GM20431 (cell line): Measurements from ENCODE around the gene LATS1.
"Not testable (repeated sequence)": the region's sequence is repeated elsewhere in the genome, so short reads cannot be mapped to it uniquely, and the experiment has no call there.

ENCODE experiments used
- in situ Hi-C: fragments of 300-500 bp; cut with MseI, MboI; formaldehyde crosslinking; loops from one replicate; pipeline ENCODE4 v1.15.0; 2020; ENCODE audit warnings: low sequenced_read_pairs; ENCODE audit not compliant: unreplicated experiment

The LATS1 gene

DNA sequence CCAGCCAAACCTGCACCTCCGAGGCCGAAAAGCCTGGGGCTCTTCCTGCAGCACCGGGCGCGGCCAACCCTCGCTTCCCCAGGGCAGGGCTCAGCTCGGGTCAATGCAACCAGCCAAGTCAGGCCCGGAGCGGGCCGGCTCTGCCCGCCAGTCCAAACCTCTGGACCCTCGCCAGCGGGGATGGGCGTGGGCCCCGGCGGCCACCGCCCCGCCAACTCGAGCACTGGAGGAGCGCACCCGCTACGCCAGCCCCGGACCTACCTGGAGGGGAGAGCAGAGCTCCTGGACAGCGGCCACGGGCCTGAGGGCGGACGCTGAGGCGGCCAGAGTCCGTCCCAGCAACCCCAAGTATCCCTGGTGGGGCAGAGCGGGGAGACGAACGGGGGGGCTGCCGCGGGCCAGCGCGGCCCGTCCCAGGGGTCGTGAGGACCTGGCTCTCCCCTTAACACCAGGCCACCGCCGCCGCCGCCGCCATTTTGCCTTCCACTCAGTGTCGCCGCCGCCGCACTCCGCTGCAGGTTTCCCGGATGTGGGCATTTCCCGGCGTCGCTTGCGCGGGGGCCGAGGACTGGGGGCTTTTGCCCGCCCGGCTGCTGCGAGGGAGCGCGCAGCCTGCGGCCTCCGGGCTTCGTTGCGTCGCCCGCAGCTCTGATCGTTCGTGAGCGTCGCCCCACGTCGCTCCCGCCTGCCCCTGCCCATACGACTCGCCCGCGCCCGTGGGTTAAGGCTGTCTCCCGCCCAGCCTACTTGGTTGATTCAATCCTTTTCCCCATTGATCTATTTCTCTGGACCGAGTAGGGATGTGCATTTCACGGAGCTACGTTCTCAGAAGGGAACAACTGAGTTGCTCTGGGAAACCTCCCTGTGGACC is at the start of gene LATS1:
LATS1 (minus strand) TSS at position 514 of the 871 bp plus-strand sequence. CDS start 15,975 bp downstream, outside the sequence.
- in situ Hi-C loops, result no loop called here

DNA sequence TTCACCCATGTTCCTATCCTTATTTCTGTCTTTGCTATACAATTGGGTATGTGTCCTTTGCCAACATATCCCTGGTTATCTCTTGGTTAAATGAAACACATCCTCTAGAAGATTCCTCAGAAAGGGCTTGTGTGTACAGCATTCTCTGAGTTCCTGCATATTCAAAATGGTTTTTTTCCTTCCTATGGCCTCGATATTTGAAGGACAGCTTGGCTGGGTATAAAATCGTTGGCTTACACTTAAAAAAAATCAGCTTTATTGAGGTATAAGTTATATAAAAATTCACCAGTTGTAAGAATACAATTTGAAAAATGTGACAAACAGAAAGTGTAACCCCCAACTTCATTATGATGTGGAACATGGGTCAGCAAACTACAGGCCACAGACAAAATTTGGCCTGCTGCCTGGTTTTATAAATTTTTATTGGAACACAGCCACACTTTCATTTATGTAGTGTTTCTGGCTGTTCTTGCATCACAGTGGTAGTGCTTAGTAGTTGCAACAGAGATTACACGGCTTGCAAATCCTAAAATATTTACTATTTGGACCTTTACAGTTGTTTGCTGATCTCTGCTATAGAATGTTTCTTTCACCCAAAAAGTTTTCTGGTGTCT is 48.4 kb upstream of the LATS1 start:
- in situ Hi-C loops, result no loop called here

DNA sequence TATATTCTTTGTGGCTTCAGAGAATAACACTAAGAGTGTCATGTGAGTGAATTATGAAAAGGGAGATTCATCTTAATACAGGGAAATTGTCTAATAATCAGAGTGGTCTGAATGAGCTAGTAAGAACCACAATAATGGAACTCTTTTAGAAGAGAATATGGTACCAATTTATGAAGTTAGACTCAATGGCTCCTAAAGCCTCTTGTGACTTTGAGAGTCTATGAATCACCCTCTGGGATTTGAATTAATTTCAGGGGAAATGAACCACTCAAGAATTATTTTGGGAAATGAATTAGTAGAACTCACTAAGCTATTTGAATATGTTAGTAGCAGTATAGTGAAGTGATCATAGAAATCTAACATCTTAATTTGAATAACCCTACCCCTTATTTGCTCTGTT is 46.0 kb upstream of the LATS1 start:
- in situ Hi-C loops, result no loop called here

DNA sequence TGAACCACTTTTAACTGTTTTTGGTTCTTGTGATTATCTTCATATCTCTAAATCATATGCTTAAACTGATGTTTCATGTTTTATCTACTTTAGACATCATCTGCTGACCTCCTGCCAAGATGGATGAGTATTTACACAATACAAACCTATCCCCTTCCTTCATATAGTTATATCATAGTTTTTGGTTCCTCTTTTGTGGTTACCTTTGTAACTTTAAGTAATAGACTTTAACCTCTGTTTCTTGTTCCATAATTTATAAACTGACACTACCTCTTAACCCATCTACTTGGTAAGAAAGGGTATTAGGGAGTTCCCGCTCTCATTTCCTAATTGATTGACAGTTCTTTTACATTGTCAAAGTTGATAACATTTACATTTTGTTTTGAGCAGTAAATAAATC is 43.5 kb upstream of the LATS1 start:
- in situ Hi-C loops, result no loop called here

DNA sequence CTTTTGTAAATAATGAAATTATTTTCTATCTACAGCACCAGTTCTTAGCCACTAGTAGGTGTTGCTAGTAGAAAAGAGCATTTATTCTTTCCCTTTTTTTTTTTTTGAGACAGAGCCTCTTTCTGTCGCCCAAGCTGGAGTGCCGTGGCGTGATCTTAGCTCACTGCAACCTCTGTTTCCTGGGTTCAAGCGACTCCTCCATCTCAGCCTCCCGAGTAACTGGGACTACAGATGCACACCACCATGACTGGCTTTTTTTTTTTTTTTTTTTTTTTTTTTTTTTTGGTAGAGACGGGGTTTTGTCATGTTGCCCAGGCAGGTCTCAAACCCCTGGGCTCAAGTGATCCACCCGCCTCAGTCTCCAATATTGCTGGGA is 38.3 kb upstream of the LATS1 start:
- in situ Hi-C loops, result no loop called here

DNA sequence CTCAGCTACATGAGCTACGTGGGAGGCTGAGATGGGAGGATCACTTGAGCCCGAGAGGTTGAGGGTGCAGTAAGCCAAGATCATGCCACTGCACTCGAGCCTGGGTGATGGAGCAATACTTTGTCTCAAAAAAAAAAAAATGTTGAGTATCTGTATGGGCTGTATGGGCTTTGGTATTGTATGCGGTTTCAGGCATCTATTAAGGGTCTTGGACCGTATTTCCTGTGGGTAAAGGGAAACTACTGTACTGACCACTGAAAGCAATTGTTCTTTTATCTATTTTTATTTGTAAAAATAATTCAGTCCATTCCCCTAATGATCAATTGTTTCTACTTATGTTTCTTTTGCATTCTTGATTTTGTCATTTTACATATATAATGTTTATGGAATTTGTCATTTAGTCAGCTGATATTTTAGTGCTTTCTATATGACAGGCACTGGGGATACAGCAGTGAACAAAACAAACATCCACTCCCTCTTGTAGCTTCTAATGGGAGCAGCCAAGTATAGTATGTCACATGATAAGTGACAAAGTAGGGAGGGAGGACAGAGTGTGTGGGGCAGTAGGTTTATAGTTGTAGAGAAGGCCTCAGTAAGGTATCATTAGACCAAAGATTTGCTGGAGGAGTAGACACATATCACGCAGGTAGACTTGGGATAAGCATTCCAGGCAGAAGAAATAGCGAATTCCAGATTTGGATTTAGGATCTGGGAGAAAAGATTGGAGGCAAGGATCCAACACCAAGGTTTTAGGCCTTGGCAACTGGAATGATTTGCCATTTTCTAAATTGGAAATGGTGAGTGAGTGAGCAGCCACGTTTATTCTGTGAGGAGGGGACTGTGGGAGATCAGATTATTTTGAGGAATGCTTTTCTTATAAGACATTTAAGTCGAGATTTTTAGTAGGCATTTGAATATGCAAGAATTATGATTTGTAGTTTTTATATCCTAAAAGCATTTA is 37.7 kb upstream of the LATS1 start:
- in situ Hi-C loops, result no loop called here

DNA sequence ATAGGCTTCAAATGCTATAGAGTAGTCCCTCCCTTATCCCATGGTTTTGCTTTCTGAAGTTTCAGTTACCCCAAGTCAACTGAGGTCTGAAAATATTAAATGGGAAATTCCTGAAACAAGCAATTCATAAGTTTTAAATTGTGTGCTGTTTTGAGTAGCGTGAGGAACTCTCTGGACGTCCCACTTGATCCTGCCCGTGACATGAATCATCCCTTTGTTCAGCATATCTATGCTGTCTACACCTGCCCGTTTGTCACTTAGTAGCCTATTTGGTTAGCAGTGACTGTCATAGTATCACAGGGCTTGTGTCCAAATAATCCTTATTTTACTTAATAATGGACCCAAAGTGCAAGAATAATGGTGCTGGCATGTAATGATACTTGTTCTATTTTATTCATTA is 36.6 kb upstream of the LATS1 start:
- in situ Hi-C loops, result no loop called here

DNA sequence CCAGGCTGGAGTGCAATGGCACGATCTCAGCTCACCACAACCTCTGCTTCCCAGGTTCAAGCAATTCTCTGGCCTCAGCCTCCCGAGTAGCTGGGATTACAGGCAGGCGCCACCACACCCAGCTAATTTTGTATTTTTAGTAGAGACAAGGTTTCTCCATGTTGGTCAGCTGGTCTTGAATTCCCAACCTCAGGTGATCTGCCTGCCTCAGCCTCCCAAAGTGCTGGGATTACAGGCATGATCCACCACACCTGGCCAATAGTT is 35.4 kb upstream of the LATS1 start:
- in situ Hi-C loops, result not testable (repeated sequence)

DNA sequence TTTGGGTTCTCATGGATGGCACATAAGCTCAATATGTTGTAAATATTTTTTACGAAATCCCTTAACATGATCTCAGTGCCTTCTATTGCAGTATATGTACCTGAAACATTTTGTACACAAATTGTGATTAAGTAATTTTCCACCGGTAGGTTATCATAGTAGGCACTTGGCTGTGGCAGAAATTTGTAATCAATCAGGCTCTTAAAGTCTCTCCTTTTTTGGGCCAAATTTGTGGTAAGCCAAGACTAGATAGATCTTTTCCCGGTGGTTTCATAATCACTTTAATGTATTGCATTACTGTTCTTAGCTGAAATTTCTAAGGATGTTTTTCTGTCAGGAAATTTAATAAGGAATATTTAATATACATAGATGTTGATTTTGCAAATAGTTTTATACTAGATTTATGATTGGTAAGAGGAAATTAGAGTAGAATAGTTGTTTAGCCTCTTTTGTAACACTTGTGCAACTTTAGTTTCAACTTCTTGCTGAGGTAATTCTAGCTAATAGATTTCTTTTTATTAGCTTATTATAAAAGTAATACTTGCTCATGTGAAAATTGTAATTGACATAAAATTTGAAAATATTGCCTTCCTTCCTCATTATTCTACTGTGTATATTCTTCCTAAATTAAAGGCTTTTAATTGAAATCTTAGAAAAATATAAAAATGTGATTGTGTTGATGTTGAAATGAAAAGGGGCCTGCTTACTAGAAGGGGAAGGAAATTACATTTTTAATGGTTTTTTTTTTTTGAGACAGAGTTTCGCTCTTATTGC is 34.9 kb upstream of the LATS1 start:
- in situ Hi-C loops, result no loop called here

DNA sequence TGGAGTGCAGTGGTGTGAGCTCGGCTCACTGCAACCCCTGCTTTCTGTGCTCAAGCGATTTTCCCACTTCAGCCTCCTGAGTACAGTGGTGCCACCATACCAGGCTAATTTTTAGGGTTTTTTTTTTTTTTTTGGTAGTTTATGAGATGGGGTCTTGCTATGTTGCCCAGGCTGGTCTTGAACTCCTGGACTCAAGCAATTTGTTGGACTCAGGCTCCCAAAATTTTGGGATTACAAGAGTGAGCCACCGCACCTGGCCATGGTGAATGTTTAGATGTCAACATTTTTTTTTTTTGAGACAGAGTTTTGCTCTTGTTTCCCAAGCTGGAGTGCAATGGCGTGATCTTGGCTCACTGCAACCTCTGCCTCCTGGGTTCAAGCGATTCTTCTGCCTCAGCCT is 34.0 kb upstream of the LATS1 start:
- in situ Hi-C loops, result not testable (repeated sequence)

DNA sequence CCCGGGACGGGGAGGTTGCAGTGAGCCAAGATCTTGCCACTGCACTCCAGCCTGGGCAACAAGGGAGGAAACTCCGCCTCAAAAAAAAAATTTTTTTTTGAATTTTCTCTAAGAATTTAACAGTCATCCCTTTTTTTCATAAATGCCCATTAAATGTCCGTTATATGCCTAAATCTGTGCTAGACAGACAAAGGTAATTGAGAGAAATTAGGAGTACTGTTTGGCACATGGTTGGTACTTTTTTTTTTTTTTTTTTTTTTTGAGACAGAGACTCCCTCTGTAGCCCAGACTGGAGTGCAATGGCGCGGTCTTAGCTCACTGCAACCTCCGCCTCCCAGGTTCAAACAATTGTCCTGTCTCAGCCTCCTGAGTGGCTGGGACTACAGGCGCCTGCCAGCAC is 33.3 kb upstream of the LATS1 start:
- in situ Hi-C loops, result no loop called here

DNA sequence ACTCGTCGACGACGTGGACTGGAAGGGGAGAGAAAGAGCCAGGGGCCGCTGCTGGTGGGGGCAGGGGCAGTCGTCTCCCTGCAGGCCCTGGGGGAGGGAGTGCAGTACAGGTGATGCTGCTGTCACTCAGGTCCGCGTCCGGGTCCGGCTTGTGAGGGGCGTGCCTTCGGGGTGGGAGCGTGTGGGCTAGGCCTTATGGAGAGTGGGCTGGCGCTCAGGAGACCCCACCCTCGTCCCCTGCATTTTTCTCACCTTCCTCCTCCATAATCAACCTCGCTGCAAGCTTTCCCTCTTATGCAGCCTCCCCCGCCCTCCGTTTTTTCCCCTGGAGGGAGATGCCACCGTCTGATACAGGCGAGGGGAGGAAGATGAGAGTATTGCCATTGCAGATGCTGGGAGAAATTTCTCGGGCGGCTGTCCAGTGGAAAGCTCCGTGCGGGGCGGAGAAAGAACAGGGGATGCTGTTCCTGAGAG is 32.3 kb upstream of the LATS1 start:
- in situ Hi-C loops, result no loop called here

DNA sequence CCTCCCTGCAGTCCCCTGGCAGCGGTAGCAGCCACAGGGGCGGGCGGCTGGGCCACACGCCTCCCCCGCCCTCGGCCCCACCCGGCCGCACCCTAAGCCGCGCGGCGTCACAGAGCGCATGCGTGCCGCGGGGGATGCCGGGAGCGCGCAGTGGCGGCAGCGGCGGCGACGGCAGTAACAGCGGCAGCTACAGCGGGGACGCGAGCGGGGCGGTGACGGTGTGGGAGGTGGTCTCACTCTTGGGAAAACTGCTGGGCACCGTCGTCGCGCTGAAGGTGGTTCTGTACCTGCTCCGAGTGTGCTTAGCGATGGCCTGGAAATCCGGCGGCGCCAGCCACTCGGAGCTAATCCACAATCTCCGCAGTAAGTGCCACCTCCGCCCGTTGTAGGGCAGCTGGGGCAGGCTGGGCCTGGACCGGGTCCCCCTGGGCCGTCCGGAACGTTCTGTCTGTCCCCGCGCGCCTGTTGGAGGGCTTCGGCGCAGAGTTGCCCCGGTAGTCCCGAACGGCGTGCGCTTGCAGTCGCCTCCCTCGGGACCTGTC is 31.8 kb upstream of the LATS1 start, which contains the start of gene PCMT1:
PCMT1 (plus strand) TSS at position 148 of the 542 bp plus-strand sequence; CDS start at position 309, 161 bp downstream.
- in situ Hi-C loops, result no loop called here

DNA sequence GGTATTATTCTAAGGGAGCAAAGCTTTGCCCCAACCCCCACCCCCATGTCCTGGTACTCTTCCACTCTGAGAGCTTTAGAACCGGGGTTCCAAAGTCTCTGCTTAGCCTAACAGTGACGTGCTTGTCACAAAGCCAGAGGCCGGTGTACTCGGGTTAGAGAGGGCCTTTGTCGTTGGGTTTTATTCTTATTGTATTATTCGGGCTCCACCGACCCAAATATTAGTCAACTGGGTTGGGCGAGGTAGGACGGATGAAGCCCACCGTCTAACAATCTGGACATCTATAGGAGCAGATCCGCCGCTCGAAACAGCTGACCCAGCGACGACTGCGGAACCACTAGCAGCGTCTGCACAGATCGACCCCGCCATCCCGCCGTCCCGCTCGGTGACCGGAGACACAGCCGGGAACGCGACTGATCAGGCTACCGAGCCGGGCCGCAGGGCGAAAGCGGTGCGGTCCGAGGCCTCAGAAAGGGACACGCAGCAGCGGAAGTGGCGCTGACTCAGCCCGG is 31.2 kb upstream of the LATS1 start:
- in situ Hi-C loops, result not testable (repeated sequence)

DNA sequence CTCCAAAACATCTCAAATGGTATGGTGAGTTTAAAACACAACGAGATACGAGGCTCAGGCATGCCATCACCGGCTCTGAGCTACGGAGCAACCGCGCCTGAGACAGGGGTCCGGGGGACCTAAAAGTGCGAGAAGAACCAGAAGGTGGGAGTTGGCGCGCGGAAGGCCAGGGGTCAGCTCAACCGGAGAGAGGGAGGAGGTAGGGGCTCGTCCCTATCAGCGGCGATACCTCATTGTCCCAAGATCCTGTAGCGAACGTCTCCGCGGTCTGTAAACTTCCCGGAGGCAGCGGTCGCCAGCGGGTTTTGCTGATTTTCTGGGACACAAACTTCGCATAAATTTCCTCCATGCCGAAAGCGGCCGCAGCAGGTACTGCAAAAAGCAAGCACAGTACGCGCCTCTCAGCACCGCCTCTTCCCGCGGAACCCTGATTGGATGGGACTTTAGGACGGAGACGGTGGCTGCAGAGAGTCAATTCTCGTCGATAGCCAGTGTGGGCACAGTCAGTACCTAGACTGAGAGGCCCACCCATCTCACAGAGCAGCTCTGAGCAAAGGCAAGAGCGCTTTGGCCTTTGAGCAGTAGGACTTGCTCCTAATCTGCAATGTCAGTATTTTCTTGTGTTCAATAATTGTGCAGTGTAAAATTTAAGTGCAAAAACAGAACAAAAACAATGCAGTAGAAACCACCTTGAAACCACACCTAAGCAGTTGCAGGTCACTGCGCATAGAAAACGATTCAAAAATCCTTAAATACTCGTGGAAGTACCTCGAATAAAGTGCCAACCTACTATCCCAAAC is 28.4 kb upstream of the LATS1 start, which contains the start of gene NUP43:
NUP43 (minus strand) TSS at position 383 of the 800 bp plus-strand sequence; CDS start at position 349, 34 bp downstream.
- in situ Hi-C loops, result no loop called here

DNA sequence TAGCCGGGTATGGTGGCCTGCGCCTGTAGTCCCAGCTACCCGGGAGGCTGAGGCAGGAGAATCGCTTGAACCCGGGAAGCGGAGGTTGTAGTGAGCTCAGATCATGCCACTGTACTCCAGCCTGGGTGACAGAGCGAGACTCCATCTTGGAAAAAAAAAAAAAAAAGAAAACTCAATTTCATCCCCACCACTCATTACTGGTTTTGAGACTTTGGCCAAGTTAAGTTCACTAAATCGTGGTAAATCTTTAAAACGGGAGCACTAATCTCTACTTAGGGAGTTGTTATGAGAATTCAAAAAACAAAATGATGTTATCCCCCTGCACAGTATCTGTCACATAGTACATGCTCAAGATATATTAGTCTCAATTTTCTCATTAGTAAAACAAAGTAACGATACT is 27.4 kb upstream of the LATS1 start:
- in situ Hi-C loops, result not testable (repeated sequence)

DNA sequence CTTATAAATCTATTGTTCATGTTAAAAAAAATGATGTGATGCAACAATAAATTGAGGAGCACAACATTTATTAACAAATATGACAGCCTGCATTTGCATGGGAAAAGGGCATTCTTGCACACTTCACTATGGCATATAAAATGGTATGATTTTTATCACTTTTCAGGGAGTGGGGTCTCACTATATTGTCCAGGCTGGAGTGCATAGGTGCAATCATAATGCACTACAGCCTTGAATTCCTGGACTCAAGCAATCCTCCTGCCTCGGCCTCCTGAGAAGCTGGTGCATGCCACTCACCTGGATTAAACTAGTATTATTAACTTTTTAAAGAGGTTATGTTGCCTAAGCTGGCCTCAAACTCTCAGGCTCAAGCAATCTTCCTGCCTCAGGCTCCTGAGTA is 17.0 kb upstream of the LATS1 start:
- in situ Hi-C loops, result no loop called here

DNA sequence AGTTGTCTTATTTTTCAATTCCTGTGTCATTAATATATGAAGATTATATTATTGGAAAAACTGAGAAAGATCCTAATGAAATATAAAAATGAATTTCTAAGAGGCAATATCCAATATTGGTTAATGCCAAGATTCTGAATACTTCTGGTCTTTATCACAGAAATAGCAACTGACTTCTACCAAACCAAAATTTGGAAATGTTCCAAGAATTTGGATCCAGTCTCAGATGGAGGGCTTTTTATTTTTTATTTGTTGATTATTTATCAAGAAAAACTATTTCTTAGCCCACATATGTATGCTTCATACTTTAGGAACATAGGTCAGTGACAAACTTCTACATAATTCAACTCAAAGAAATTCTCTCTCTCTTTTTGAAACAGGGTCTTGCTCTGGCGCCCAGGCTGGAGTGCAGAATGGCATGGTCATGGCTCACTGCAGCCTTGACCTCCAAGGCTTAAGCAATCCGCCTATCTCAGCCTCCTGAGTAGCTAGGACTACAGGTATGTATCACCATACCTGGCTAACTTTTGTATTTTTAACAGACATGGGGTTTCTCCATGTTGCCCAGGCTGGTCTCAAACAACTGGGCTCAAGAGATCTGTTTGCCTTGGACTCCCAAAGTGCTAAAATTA is 15.3 kb upstream of the LATS1 start:
- in situ Hi-C loops, result no loop called here
